GM18868 (cell line): ENCODE results near the gene THEM5.
"Not testable (repeated sequence)": the region's sequence is repeated elsewhere in the genome, so short reads cannot be mapped to it uniquely, and the experiment has no call there.

ENCODE experiments used
- ATAC-seq: cut with Tn5 transposase; IDR thresholded peaks from one replicate; pipeline ENCODE4 v1.9.1; 2021; ENCODE audit warnings: mild to moderate bottlenecking, moderate library complexity; ENCODE audit not compliant: unreplicated experiment

Gene THEM5, protein sequence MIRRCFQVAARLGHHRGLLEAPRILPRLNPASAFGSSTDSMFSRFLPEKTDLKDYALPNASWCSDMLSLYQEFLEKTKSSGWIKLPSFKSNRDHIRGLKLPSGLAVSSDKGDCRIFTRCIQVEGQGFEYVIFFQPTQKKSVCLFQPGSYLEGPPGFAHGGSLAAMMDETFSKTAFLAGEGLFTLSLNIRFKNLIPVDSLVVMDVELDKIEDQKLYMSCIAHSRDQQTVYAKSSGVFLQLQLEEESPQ

DNA sequence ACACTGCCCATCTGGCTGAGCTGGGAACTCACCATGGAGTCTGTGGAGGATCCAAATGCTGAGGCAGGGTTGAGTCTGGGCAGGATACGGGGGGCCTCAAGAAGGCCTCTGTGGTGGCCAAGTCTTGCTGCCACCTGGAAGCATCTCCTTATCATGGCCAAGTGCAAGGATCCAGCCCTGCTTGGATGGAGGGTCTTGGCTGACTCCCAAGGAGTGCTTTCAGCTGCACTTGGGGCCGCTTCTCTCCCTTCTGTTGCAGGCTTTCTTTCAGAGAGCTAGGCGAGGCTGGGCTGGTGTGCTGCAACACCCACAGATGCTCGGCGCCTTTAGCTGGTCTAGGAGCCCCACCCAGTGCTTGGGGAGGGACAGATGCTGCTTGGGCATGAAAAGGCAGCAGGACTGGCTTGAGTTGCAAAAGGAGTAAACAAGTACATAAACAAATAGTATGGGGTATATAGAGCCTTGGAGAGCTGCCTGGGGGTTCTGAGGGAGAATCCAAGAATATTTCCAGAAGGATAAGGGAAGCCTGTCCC is at the start of gene THEM5:
TSS of gene THEM5 (minus strand) at position 302 of the 533 bp plus-strand sequence. CDS start at position 155, 147 bp downstream.
- no peak for ATAC-seq

DNA sequence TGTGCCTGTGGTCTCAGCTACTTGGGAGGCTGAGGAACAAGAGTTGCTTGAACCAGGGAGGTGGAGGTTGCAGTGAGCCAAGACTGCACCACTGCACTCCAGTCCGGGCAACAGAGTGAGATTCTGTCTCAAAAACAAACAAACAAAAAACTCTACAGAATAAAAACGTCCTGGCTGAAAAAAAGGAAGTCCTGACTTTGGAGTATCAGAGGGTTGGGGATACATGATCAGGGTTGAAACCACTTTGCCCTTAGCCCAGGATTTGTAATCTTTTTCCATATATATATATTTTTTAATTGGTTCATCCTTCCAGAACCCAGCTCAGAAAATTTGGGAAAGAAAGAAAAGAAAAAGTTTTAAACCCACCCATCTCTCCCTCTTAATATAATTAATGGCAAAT is 49.3 kb upstream of the THEM5 start:
- no peak for ATAC-seq

DNA sequence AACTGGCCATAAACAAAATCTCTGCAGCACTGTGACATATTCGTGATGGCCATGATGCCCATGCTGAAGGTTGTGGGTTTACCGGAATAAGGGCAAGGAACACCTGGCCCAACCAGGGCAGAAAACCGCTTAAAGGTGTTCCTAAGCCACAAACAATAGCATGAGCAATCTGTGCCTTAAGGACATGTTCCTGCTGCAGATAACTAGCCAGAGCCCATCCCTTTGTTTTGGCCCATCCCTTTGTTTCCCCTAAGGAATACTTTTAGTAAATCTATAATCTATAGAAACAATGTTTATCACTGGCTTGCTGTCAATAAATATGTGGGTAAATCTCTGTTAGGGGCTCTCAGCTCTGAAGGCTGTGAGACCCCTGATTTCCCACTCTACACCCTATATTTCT is 47.3 kb upstream of the THEM5 start:
- not testable (repeated sequence) for ATAC-seq

DNA sequence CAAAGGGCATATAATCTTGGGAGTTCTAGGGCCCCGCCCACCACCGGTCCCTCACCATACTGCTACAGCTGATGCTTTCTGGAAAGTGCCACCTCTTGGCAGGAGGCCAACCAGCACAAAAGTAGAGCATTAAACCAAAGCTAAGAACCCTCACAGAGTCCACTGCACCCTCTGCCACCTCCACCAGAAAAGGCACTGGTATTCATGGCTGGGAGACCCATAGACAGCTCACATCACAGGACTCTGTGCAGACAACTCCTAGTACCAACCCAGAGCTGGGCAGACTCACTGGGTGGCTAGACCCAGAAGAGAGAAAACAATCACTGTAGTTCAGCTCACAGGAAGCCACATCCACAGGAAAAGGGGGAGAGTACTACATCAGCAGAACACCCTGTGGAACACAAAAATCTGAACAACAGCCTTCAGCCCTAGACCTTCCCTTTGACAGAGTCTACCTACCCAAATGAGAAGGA is 45.0 kb upstream of the THEM5 start:
- ATAC-seq: no peak

DNA sequence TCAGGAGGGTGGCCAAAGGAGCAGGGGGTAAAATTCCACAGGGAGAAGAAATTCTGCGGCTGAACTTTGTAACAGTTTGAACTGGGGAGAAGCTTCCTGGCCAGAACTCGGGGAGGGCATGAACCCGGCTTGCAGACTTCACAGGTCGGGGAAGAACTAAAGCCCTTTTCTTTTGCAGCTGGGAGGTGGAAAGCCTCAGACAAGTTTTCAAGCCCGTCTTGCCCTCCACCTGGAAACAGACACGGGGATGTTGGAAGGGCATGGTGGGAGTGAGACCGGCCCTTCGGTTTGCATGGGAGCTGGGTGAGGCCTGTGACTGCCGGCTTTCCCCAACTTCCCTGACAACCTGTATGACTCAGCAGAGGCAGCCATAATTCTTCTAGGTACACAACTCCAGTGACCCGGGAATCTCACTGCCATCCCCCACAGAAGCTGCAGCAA is 44.5 kb upstream of the THEM5 start:
- ATAC-seq: no peak

DNA sequence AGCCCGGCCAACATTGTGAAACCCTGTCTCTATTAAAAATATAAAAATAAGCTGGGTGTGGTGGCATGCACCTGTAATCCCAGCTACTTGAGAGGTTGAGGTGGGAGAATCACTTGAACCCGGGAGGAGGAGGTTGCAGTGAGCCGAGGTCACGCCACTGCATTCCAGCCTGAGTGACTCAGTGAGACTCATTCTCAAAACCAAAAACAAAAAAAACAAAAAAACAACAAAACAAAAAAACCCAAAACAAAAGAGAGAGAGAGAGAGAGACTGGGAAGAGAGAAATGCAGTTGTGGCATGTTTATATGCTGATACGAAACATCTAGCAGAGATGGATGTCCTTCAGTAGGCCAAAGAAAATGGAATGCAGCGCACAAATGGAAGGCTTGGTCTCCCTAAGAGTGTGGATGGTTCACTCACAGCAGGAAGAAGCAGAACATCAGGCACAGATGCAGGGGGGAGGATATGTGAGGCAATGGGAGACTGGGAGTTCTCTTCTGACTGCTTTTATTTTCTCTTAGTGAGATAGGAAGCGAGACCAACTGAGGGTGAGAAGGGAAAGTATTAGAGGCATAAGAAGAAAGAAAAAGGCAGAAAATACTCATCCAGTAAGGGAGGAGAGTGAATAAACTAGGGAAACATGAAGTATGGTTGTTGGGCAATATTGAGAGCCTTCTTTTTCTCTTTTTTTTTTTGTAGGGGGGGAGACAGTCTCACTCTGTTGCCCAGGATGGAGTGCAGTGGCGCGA is 39.8 kb upstream of the THEM5 start:
- no peak for ATAC-seq

DNA sequence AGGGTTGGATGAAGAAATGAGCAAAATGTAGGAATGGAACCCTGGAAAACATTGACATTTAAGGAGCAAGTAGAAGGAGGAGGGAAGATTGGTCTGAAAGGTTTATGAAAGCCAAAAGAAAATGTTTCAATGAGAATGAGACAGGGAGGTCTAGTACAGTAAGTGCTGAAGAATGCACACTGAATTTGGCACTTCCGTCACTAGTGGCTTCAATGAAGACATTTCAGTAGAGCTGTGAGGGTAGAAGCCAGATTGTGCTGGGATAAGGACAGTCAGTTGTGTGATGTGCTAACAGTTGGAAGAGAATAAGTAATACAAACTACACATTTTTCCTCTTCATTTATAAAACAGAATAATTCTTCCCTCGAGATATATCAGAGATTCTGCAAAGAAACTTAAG is 38.7 kb upstream of the THEM5 start:
- ATAC-seq: no peak

DNA sequence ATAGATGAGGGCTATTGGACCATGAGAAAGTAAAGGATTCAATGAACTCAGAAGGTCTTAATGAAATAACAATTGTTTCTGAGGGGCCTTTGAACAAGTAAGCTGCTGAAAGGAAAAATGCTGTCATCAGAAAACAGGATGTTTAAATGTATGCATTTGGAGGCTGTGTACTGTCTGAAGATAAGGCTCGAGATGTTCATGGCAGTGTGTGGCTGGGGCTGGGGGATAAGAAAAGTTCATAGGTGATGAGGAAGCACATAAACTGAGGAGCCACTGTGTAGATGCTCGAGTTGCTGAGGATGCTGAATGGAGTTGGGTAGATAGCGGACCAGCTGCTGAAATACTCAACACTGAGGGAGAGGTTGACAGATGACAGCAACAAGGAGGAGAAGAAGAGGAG is 38.0 kb upstream of the THEM5 start:
- ATAC-seq: no peak

DNA sequence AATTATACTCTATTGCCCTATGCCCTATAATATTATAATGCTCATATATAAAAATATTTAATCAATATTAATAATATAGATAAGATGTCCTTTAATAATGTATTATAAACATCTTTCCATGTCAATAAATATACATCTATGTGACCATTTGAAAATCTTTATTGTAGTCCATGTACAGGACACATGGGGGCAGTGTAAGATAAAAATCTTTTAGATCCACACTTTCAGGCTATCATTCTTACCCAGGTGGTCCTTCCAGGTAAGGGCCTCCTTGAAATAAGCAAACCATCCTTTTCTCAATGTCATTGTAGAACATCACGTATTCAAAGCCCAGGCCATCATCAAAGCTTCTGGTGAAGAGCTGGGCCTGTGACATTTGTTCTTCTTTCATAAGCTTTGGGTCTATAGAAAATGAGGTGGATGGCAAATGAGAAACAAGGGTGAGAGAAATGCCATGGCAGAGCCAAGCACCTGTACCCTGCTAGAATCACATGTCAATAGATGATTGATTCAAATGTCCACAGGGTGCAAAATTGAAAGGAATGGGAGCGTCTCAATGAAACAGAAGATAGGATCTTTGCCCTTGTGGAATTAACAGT is 35.6 kb upstream of the THEM5 start:
- no peak for ATAC-seq

DNA sequence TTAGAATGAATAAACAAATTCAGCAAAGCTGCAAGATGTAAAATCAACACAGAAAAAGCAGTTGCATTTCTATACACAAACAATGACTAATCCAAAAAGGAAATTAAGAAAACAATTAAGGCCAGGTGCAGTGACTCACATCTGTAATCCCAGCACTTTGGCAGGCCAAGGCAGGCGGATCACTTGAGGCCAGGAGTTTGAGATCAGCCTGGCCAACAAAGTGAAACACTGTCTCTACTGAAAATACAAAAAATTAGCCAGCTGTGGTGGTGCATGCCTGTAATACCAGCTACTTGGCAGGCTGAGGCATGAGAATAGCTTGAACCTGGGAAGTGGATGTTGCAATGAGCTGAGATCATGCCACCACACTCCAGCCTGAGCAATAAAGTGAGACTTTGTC is 33.5 kb upstream of the THEM5 start:
- ATAC-seq: no peak

DNA sequence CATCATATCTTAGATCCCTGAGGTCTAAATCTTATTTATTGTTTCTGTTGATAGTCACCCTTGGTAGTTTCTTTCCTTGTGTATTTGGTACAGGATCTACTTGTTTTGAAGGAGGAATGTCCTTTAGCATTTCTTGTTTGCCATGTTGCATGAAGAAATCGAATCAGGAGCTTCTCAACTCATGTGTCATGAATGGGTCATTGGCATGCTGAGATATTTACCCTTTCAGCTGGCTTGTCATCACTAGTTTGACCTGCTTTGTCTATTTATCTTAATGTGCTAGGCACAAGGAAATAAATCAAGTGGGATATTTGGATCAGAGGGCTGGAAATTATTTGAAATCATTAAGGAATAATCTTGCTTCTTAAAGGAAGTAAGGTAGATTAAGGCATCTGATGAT is 32.0 kb upstream of the THEM5 start:
- ATAC-seq: no peak

DNA sequence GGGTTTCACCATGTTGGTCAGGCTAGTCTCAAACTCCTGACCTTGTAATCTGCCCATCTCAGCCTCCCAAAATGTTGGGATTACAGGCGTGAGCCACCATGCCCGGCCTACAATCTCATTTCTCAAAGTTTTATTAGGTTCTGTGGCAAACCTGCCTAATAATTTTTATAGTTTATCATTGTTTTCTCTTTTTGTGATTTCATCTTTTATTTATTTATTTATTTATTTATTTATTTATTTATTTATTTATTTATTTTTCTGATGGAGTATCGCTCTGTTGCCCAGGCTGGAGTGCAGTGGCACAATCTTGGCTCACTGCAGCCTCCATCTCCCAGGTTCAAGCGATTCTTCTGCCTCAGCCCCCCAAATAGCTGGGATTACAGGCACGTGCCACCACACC is 31.4 kb upstream of the THEM5 start:
- not testable (repeated sequence) for ATAC-seq

DNA sequence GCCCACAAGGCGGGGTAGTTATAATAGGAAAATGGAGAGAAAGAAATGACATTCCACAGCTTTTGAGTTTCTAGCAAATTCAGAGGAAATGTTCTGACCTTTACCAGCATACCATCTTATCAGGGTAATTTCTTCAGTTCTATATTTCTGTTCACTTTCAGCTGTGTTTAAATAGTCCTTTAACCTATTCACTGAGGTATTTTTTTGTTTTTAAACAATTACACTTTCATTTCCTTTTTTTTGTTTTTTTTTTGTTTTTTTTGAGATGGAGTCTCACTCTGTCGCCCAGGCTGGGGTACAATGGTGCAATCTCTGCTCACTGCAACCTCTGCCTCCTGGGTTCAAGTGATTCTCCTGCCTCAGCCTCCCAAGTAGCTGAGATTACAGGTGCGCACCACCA is 30.9 kb upstream of the THEM5 start:
- not testable (repeated sequence) for ATAC-seq

DNA sequence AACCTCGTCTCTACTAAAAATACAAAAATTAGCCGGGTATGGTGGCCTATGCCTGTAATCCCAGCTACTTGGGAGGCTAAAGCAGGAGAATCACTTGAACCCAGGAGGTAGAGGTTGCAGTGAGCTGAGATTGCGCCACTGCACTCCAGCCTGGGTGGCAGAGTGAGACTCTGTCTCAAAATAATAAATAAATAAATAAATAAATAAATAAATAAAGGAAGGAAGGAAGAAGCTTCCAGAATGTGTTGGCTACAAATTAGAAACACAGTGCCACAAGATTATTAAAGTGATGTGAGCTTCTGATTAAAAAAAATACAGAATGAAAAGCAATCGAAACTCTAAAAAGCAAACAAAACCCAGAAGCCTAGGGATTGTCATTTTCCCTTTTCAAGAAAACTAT is 30.4 kb upstream of the THEM5 start:
- ATAC-seq: not testable (repeated sequence)

DNA sequence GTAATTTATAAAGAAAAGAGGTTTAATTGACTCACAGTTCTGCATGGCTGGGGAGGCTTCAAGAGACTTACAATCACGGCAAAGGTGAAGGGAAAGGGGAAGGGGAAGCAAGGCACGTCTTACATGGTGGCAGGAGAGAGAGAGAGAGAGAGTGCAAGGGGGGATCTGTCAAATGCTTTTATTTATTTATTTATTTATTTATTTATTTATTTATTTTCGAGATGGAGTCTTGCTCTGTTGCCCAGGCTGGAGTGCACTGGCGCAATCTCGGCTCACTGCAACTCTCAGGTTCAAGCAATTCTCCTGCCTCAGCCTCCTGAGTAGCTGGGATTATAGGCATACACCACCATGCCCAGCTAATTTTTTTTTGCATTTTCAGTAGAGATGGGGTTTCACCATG is 29.4 kb upstream of the THEM5 start:
- ATAC-seq: not testable (repeated sequence)

DNA sequence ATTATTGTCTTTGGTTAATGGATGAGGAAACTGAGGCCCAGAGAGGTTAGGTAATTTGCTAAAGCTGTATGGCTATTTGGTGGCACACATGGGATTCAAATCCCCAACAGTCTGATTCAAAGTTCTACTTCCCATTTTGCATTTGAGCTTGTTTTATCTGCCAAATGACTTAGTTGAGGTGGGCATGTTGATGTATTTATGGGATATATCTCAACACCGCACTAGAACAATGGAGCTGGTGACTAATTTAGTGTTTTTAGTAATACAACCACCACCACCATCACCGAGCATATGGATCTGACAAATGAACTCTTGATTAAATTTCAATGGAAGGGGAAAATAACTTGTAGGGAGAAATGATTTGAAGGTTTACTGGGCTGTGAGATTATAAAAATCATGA is 29.0 kb upstream of the THEM5 start:
- no peak for ATAC-seq

DNA sequence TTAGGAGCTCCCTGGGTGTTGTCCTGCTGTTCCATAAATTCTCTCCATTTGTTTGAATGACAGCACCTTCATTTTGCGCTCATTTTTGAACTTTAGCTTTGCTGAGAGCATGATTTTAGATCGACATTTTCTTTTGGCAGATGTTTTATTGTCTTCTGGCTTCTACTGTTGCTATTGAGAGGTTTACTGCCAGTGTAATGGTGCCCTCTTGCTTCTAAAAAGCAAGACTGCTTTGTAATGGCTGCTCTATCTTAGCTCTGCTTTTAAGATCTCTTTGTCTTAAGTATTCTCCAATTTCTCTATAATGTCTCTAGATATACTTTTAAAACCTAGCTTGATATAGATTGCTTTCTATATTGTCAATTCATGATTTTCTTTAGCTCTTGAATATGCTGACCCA is 28.0 kb upstream of the THEM5 start:
- no peak for ATAC-seq

DNA sequence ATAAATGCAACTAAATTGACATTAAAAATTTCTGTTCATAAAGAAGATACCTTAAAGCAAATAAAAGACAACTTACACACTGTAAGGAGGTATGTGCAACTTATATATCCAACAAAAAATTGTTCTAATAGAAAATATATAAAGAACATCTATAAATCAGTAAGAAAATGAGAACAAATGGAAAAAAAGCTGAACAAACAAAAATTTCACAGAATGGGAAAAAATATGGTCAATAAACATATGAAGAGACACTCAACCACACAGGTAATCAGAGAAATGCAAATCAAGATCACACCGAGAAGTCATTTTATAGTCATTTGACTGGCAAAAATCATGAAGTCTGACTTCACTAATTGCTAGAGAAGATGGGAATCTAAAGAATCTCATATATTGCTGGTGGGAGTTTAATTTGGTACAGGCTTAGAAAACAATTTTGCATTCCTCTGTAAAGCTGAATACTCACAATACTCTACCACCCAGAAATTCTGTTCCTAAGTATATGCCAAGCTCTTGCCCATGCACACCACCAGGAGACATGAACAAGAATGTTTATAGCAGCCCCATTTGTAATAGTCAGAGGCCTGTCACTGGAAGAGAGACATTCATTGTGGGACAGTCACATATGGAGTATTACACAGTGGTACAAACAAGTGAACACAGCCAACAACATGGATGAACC is 22.0 kb upstream of the THEM5 start:
- no peak for ATAC-seq

DNA sequence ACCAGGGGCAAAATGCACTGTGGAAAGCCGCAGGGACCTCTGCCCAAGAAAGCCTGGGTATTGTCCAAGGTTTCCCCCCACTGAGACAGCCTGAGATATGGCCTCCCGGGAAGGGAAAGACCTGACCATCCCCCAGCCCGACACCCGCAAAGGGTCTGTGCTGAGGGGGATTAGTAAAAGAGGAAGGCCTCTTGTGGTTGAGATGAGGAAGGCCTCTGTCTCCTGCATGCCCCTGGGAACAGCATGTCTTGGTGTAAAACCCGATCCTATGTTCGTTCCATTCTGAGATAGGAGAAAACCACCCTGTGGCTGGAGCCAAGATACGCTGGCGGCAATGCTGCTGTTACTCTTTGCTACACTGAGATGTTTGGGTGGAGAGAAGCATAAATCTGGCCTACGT is 19.3 kb upstream of the THEM5 start:
- not testable (repeated sequence) for ATAC-seq

DNA sequence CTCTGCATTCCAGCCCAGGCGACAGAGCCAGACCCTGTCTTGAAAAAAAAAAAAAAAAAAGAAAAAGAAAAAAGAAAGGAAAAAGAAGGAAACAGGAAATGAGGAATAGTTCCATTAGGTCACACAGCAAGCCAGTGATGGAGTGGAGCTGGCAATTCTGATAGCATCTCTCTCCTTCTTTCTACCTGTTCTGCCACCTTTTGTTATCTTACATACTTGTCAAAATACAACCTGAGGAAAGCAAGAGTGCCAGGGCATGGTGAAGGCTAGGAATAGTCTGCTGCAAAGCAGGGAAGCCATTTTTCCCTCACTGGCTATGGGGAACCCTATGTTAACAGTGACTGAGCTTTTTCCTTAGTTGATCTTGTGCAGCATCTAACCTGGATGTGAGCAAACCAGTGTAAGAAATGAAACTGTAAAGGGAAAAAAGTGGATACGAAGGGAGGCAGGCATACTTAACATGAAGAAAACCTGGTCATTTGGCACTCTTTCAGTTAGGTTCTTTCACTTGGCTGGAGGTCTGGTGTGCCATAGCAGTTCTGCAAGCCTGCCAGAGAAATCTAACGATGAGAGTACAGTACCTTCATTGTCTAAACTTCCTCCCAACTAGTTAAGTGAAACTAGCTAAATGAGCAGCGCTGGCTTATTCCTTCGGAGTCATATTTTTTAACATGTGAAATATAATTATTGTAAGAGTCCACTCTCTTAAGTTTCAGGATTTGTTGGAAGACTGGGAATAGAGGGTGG is 17.9 kb upstream of the THEM5 start:
- no peak for ATAC-seq
